A673 (cell line): Measurements from ENCODE around the gene EIF4G1.

Source experiments
- CTCF ChIP-seq: fragments of 300-800, 200-600 bp; sonication (generic); conservative IDR thresholded peaks from 2 replicates; pipeline ENCODE4 v1.5.1; 2017; ENCODE audit warnings: low read depth, mild to moderate bottlenecking, antibody characterized with exemption, low read length, moderate library complexity, mixed read lengths
- EZH2 ChIP-seq: fragments of 200-600 bp; sonication (generic); IDR thresholded peaks from 2 replicates; pipeline ENCODE4 v1.6.1; 2017; ENCODE audit warnings: borderline replicate concordance, low read depth, mild to moderate bottlenecking, mixed read lengths, antibody characterized with exemption, low read length; ENCODE audit not compliant: poor library complexity, severe bottlenecking

GRCh38 chr3:184347321-184348056 lies 33.1 kb downstream of the EIF4G1 start:
- TF ChIP-seq CTCF (no peak), EZH2 (no peak)
